ENCODE measurements around the gene RAD50. TPM values are rescaled to one million over a fixed set of nuclear protein-coding genes. Genes with fewer than 3 reads are reported as not detected.

The RAD50 gene
- total RNA-seq, 2 donors from 2014 or later, result 20.2 to 37.0 TPM

DNA sequence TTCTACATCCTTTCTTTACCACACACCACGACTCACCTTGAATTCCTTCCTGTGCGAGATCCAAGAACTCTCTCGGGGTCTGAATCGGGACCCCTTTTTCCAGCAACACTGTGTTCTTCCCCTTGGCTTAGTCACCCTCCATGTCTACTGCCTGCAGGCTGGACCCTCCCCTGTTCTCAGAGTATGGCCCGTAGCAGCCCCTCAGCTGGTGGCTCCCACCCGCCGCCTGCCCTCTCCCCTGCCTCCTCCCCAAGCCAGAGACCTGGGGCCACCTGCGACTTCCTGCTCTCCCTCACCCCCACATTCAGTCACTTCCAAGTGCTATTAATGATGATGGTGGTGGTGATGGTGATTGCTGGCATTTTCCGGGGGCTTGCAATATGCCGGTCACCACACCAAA lies 110.5 kb downstream of the RAD50 start:
- Histone ChIP-seq H3K36me3 (no peaks in the 10 kb centered on the region), H3K27ac (no peak overlapping the region), H3K4me3 (no peak overlapping the region), H3K4me1 (replicated peaks) (no peaks in the 10 kb centered on the region), H3K9me3 (no peaks in the 10 kb centered on the region), H3K27me3 (replicated peaks; ENCODE audit: insufficient read depth) (no peaks in the 10 kb centered on the region)
- intact Hi-C loops (cut with DNase I), result no loop called here
- 90% methylated on average over 10 of the region's 10 CpGs for WGBS
- no peak for DNase-seq (ENCODE audit: low spot score)
- no peak for TF ChIP-seq POLR2AphosphoS5 (IDR thresholded peaks at IDR 0.05)
- TF ChIP-seq, protein P1, sequence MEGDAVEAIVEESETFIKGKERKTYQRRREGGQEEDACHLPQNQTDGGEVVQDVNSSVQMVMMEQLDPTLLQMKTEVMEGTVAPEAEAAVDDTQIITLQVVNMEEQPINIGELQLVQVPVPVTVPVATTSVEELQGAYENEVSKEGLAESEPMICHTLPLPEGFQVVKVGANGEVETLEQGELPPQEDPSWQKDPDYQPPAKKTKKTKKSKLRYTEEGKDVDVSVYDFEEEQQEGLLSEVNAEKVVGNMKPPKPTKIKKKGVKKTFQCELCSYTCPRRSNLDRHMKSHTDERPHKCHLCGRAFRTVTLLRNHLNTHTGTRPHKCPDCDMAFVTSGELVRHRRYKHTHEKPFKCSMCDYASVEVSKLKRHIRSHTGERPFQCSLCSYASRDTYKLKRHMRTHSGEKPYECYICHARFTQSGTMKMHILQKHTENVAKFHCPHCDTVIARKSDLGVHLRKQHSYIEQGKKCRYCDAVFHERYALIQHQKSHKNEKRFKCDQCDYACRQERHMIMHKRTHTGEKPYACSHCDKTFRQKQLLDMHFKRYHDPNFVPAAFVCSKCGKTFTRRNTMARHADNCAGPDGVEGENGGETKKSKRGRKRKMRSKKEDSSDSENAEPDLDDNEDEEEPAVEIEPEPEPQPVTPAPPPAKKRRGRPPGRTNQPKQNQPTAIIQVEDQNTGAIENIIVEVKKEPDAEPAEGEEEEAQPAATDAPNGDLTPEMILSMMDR (IDR thresholded peaks at IDR 0.05), result no peak
- no peak for TF ChIP-seq POLR2A (IDR thresholded peaks at IDR 0.05)

DNA sequence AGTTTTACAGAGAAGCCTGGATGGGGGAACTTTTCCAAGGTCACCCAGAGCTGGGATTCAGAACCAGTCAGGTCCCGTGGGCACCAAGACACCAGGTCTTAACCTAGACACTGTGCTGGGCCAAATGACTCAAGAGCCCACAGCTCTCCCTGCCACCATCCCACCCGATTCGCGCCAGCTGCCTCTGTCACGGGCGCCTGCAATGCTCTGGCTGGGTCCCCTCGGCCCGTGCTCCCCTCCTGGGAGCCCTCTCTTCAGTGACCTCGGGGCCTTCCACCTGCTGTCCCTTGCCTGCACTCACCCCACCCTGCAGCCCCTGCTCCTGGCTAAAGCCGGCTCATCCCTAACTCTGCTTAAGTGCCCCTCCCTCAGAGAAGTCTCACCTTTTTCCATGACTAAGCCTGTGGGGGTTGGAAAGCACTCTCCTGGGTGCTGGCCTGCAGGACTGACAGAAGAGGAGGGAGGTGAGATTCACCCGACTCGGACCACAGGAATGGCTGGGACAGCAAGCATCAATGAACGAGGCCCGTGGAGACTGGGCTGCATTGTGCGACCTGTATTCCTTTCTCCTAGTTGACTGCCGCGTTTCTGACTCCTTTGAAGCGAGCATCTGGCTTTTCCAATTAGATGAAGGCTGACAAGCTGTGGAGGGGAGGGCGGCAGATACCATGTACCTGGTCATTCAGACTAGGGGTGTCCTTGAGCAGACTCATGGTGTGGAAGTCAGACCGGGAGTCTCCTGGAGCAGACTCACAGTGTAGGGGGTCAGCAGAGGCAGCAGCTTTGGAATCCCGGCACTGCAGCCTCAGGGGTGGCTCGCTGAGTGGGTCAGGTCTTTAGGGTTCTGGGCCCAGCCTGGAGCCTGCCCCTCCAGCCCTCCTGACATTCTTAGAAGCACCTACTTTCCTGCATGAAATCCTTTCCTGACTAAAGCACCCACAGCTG lies 111.3 kb downstream of the RAD50 start:
- H3K4me3 ChIP-seq, result no peak overlapping the region
- 79% methylated on average over 22 of the region's 22 CpGs for WGBS
- no peak for DNase-seq (ENCODE audit: low spot score)

DNA sequence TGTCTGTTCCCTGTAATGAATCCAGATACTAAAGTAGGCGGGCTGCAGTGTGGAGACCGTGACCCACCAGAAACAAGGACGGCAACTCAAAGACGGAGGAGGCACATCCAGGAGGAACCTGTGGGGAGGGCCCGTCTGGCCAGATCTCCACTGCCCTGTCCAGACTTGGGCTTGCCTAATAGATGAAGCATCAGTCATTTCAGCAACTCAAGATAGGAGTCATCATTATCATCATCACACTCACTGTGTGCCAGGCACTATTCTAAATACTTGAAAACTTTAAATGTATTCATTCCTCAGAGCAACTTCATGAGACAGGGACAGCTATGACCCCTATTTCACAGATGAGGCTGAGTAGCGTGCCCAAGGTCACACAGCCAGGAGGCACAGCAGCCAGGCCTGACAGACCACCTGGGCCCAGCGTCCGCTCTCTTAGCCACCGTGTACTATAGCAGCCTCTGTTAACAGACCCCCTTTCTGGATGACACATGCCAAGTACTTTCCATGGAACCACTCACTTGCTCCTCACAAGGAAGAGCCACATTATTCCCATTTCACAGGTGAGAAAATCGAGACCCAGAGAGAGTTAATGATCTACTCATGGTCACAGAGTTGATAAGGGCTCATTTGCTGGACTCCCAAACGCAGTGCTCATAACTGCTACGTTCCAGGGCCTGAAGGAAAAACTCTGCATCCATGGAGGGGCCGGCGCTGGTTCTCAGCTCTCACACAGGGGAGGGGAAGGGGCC lies 112.1 kb downstream of the RAD50 start:
- TF ChIP-seq, protein P1 (IDR thresholded peaks at IDR 0.05), result no peak
- TF ChIP-seq POLR2A (IDR thresholded peaks at IDR 0.05) (no peak), POLR2AphosphoS5 (IDR thresholded peaks at IDR 0.05) (no peak)
- DNase-seq (ENCODE audit: low spot score), result no peak
- no peaks in the 10 kb centered on the region for H3K4me1 ChIP-seq (replicated peaks)
- no peak overlapping the region for H3K27ac ChIP-seq
- intact Hi-C loops (cut with DNase I), result no loop called here
- H3K27me3 ChIP-seq (replicated peaks; ENCODE audit: insufficient read depth), result no peaks in the 10 kb centered on the region
- H3K4me3 ChIP-seq, result no peak overlapping the region
- 92% methylated on average over 14 of the region's 14 CpGs for WGBS
- no peaks in the 10 kb centered on the region for H3K36me3 ChIP-seq
- H3K9me3 ChIP-seq, result no peaks in the 10 kb centered on the region

More for the DNA sequence above, 111.3 kb downstream of the RAD50 start:
- no peak for TF ChIP-seq POLR2A (IDR thresholded peaks at IDR 0.05)
- TF ChIP-seq, protein P1 (IDR thresholded peaks at IDR 0.05), result no peak
- no peak for TF ChIP-seq POLR2AphosphoS5 (IDR thresholded peaks at IDR 0.05)
- Histone ChIP-seq H3K4me1 (replicated peaks) (no peaks in the 10 kb centered on the region), H3K36me3 (no peaks in the 10 kb centered on the region), H3K27ac (no peak overlapping the region), H3K27me3 (replicated peaks; ENCODE audit: insufficient read depth) (no peaks in the 10 kb centered on the region), H3K9me3 (no peaks in the 10 kb centered on the region)
- intact Hi-C loops (cut with DNase I), result no loop called here

DNA sequence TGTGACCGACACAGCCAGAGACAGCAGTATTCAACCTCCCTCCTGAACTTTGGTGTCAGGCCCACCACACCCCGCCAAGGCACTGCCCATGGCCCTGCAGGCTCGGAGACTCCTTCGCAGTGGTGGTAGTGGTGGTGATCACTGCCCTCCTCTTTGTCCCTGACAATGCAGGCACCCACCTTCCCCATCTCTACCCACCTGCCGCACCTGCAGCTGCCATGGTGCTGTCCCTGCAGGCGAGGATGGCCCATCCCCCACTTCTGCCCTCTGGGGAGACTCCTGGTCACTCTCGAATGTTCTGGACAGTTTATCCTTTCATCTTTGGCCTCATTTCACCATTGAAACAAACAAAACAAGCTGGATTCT lies 112.7 kb downstream of the RAD50 start:
- DNase-seq (ENCODE audit: low spot score), result no peak
- intact Hi-C loops (cut with DNase I), result no loop called here
- TF ChIP-seq POLR2AphosphoS5 (IDR thresholded peaks at IDR 0.05), result no peak
- TF ChIP-seq POLR2A (IDR thresholded peaks at IDR 0.05), result no peak
- TF ChIP-seq, protein P1 (IDR thresholded peaks at IDR 0.05), result no peak
- Histone ChIP-seq H3K27ac (no peak overlapping the region), H3K27me3 (replicated peaks; ENCODE audit: insufficient read depth) (no peaks in the 10 kb centered on the region), H3K4me1 (replicated peaks) (no peaks in the 10 kb centered on the region), H3K36me3 (no peaks in the 10 kb centered on the region), H3K9me3 (no peaks in the 10 kb centered on the region), H3K4me3 (no peak overlapping the region)
- 82% methylated on average over 7 of the region's 7 CpGs for WGBS
